ENCODE data around the gene SORCS3.

SORCS3 gene

GRCh38 chr10:104648421-104648820 is 7.3 kb downstream of the SORCS3 start:
- DNase-seq: no peak

DNA sequence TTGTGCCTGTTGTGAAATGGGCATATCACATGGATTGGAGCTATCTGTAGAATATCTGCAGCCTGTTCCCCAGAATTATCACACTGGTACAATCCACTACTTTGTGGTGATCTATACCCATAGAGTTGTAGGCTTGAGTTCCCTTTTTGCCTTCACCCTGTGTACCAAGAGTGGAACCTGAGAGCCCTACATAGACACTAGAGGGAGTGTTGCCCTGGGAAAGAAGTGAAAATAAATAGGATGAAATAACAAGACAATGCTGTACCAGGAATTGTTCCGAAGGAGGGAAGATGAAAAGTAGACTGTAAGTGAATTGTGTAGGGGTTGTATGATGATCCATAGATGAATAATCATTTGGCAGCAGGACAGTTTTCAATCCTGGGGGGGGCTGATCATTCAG is 9.0 kb downstream of the SORCS3 start:
- no peak for DNase-seq

- no peak for DNase-seq
Measured at GRCh38 chr10:104650635-104651331, 9.7 kb downstream of the SORCS3 start.

DNA sequence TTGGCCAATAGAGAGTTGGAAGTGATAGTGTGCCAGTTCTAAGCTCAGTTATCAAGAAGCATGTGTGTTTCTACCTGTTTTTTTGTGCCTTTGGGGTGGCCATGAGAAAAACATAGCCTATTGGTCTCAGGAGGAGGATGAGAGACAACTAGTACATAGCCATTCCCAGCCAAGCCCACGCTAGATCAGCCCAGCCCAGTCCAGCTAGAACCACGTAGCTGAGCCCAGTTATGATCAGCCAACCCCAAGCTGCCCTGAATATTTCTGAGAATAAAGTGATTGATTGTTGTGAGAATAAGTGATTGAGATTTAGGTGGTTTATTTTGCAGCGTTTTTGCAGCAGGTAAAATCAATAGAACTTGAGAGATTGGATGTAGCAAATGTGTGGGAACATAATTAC is 15.9 kb downstream of the SORCS3 start:
- DNase-seq: no peak

GRCh38 chr10:104657457-104657856 is 16.4 kb downstream of the SORCS3 start:
- no peak for DNase-seq

- no peak for DNase-seq
Measured at GRCh38 chr10:104658067-104658466, 17.0 kb downstream of the SORCS3 start.

DNA sequence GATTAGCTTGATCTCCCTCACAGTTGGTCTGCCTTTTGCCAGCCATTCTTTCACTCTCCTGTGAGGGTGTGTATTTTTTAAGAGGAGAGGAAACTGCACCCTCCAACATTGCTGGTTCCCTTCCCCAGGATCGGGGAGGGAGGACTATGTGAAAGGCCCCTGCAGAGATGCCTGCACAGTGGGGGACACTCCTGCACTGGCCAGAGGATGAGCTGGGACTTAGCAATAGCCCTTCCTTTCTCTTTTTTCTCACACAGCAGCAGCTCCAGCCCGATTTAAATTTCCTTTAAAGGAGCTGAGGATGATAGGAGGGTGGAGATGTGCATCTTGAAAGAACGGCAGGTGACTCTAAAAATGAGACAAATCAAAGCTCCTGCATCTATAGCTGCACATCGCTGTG is 18.7 kb downstream of the SORCS3 start:
- no peak for DNase-seq

DNA sequence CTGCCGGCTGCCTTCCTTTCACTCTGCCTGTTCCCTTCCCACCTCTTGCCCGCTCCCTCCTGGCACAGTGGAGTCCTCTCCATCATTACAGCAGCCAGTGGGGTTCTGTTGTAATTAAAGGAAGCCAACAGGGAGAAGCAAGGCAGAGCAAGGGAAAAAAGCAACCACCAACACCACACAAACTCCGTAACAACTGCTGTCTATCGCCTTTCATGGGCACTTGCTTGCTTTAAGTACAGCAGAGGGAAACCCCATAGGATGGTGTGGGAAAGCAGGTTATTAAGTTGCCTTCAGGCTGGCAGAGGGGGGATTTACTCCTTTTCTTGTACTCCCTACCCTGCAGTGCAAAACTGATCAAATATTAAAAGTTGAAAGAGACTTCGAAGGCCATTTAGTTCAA is 22.0 kb downstream of the SORCS3 start:
- DNase-seq: no peak

GRCh38 chr10:104663563-104663962 is 22.5 kb downstream of the SORCS3 start:
- no peak for DNase-seq

DNA sequence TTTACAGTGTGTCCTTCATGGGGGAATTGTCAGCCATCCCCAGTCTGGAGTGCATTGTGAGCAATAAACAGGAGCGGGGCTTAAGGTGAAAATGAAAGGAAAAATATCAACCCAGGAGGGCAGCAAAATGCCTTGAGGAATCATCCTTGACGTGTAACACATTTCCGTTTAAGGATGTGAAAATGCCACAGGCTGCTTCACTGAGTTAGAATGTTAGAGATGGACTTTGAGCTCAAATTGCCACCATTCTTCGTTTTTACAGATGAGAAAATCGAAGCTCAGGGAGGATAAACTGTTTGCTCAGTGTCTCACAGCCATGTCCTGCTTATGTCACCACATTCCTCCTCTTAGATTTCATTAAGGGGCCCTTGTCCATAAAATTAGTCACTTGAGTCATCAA is 23.1 kb downstream of the SORCS3 start:
- no peak for DNase-seq

GRCh38 chr10:104665174-104665573 is 24.1 kb downstream of the SORCS3 start:
- no peak for DNase-seq

GRCh38 chr10:104666106-104666505 is 25.0 kb downstream of the SORCS3 start:
- no peak for DNase-seq

- DNase-seq: no peak
Measured at GRCh38 chr10:104676874-104677273, 35.8 kb downstream of the SORCS3 start.

- no peak for DNase-seq
Measured at GRCh38 chr10:104678658-104679057, 37.6 kb downstream of the SORCS3 start.

- DNase-seq: no peak
Measured at GRCh38 chr10:104680467-104681401, 39.6 kb downstream of the SORCS3 start.

DNA sequence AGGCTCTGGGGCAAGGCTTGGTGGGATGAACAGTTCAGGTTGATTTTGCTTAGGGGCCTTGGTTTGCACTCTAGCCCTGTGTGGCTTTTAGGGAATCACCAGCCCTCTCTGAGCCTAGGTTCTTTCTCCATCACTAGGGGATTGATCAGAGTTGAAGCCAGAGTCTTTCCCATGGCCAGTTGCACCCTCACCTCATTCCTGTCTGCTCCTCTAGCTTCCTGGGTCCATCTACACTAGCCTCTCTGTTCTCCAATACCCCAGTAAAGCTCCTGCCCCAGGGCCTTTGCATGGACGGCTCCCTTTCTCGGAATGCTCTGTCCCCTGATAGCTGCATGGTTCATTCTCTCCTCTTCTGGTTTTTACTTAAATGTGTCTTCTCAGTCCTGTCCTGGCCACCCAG is 40.4 kb downstream of the SORCS3 start:
- no peak for DNase-seq

DNA sequence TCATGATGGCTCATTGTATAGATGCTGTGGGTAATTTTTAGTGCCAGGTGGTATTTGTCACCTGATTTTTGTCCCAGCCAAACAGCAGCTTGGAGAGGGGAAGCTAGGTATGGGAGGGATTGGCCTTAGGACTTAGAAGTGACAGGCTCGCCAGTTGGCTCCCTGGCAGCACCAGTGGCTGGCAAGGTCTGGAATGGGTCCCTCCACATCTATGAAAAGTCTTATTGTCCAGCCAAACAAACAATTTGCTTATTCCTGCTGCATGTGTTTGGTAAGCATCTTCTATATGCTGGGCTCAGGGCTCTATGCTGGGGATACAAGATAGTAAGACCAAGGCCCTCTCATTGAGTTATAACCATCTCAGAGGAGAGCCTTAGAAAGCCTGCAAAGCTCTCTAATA is 42.5 kb downstream of the SORCS3 start:
- no peak for DNase-seq

GRCh38 chr10:104686829-104687228 is 45.7 kb downstream of the SORCS3 start:
- DNase-seq: no peak

DNA sequence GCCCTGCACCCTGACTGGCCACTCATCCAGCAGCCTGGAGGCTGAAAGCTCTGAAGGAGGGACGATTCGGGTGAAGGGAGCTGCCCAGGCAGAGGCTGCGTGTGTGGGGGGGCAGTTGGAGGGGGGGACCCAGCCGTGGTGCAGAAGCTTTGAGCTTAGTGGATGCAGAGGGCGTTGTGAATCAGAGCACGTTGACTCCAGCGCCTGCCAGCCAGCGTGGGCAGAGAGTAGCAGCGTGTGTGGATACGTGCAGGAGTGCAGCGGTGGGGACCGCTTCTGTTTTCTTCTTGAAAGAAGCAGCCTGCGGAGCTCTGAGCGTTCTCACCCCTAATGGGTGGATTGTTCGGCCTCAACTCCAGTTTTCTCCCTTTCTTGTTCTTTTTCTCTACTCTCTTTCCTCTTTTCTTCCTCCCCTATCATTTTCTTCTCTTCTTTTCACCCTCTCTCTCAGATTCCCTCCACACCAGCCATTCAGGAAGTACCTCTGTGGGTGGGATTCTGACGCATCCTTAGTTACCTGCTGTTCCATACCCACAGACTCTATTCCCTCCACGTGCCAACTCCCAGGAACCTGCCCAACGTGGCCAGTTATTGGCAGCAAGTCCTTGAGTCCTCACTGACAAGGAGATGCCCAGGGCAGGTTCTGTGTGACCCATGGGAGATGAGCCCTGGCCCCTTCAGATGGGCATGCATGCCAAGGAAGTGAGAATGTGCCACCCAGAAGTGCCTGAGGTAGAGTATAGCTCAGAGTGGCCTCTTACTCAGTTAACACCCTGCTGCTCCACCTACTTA is 47.4 kb downstream of the SORCS3 start:
- DNase-seq: no peak

DNA sequence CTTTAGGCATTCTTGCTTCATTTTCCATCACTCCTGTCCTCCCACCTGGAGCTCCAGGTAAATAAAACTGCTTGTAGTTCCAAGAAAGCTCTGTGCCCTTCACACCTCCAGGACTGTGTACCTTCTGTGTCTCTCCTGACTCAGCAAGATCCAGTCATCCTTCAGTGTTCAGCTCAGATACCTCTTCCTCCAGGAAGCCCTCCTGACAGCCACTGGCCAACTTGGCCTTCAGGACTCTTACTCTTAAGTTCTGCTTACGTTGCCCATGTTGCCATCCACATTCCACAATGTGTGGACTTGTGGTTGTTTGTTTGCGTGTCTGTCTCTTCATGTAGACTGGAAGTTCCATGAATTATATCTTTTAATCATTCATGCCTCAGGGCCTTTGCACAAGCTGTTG is 48.0 kb downstream of the SORCS3 start:
- no peak for DNase-seq

- no peak for DNase-seq
Measured at GRCh38 chr10:104689547-104689946, 48.5 kb downstream of the SORCS3 start.

DNA sequence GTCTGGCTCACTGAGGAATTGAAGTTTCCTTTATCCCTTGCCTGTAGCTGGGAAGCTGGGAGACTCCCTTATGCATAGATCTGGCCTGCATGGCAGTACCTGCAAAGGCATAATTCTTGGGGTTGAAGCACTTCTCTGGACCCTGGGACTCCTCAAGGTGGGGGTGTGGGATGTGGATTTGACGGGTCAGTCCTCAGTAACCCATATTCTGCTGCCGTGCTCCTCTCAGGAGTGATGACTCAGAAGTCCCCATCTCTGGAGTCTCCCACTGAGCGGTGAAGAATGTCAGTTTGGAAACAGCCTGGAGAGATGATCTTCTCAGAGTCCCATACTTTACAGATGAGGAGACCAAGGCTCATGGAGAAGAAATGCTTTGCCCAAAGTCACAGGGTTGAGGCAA is 49.0 kb downstream of the SORCS3 start:
- no peak for DNase-seq

- DNase-seq: no peak
Measured at GRCh38 chr10:104690959-104691358, 49.9 kb downstream of the SORCS3 start.

GRCh38 chr10:104694074-104694473 is 53.0 kb downstream of the SORCS3 start:
- no peak for DNase-seq
